Activated B cell treated with CpG ODN at 0.5 μM for 24 hours (primary cell): ENCODE results near the gene KRI1. TPM values are rescaled to one million over a fixed set of nuclear protein-coding genes. Genes with fewer than 3 reads are reported as not detected.

Source experiments
- ATAC-seq: fragments of 200-7000 bp; cut with Tn5 transposase; one replicate; pipeline ENCODE4 v1.10.0; 2021; ENCODE audit warnings: low read depth, mild to moderate bottlenecking, moderate library complexity
- CTCF ChIA-PET: fragments of 350-600 bp; sonication (Branson Sonifier 250); formaldehyde crosslinking; loops from one replicate; lab custom pipeline; 2021; ENCODE audit warnings: antibody characterized with exemption; lab: Charles Lee
- POLR2A ChIA-PET: fragments of 350-600 bp; sonication (Branson Sonifier 250); formaldehyde crosslinking; loops from one replicate; lab custom pipeline; 2021; ENCODE audit warnings: antibody characterized with exemption; lab: Charles Lee
- DNase-seq: peaks from one replicate; pipeline ENCODE4 v3.0.0; 2022
- H3K27ac Mint-ChIP-seq: one replicate; pipeline ENCODE4 v1.8.0; 2020; ENCODE audit warnings: mixed read lengths
- H3K27me3 Mint-ChIP-seq: one replicate; pipeline ENCODE4 v1.8.0; 2021; ENCODE audit warnings: mixed read lengths
- H3K36me3 Mint-ChIP-seq: one replicate; pipeline ENCODE4 v1.8.0; 2021; ENCODE audit warnings: low read depth, mixed read lengths
- H3K4me1 Mint-ChIP-seq: one replicate; pipeline ENCODE4 v1.8.0; 2021; ENCODE audit warnings: mixed read lengths
- H3K4me3 Mint-ChIP-seq: one replicate; pipeline ENCODE4 v1.8.0; 2020; ENCODE audit warnings: mild to moderate bottlenecking, mixed read lengths
- H3K9me3 Mint-ChIP-seq: one replicate; pipeline ENCODE4 v1.8.0; 2020; ENCODE audit warnings: mixed read lengths
- CTCF ChIP-seq: fragments of 200-600 bp; IDR thresholded peaks from one replicate; pipeline ENCODE4 v1.8.0; 2022; ENCODE audit warnings: antibody characterized with exemption, mild to moderate bottlenecking
- intact Hi-C: fragments of 100-400 bp; cut with micrococcal nuclease; formaldehyde crosslinking; loops from one replicate; pipeline ENCODE4 v1.15.1; 2024
- total RNA-seq: library from RNA; stranded (reverse); gene quantifications from 2 replicates; pipeline ENCODE4 v1.2.3, GENCODE V29; 2022

Gene KRI1
- total RNA-seq, 1 donor from 2014 or later: 48.1 TPM

GRCh38 chr19:10568062-10568825, 2.4 kb upstream of the KRI1 start:
- no peak for TF ChIP-seq CTCF
- ChIA-PET CTCF (interaction anchor here (0.7 to 4.1 kb wide), 4 partner anchors 26 to 178 kb away, joined by 3 to 16 read pairs (median 4); no protein-coding TSS in a partner anchor), POLR2A (interaction anchor here (0.6 to 4.2 kb wide), 8 partner anchors 14 to 464 kb away, joined by 4 to 46 read pairs (median 6); partner anchors contain the start of gene ATG4D)
- peak overlapping the region; percentile 95 for H3K4me3 Mint-ChIP-seq
- no peak for DNase-seq
- H3K27ac Mint-ChIP-seq: peak overlapping the region; percentile 98
- H3K9me3 Mint-ChIP-seq: no peaks in the 10 kb centered on the region
- peaks cover 50% of the 10 kb centered on the region for H3K4me1 Mint-ChIP-seq
- ATAC-seq: peak; percentile 3
- H3K36me3 Mint-ChIP-seq: peaks cover 9% of the 10 kb centered on the region
- intact Hi-C loops: loop anchor here (5.0 to 10.0 kb wide), 4 partner anchors 129 to 333 kb away; partner anchors contain the start of genes CARM1 and S1PR2
- H3K27me3 Mint-ChIP-seq: no peaks in the 10 kb centered on the region

GRCh38 chr19:10567656-10568055, 1.8 kb upstream of the KRI1 start:
- CTCF ChIA-PET: interaction anchor here (0.6 to 4.1 kb wide), 4 partner anchors 26 to 132 kb away, joined by 3 to 16 read pairs (median 4); no protein-coding TSS in a partner anchor
- intact Hi-C loops: loop anchor here (2.0 to 10.0 kb wide), 6 partner anchors 130 to 465 kb away; partner anchors contain the start of genes ANGPTL6, CARM1, DNMT1 and S1PR2
- DNase-seq: no peak
- TF ChIP-seq CTCF: no peak
- ATAC-seq: no peak
- Mint-ChIP-seq H3K9me3 (no peaks in the 10 kb centered on the region), H3K36me3 (peaks cover 10% of the 10 kb centered on the region), H3K4me3 (peak overlapping the region; percentile 95), H3K27me3 (no peaks in the 10 kb centered on the region), H3K4me1 (peaks cover 50% of the 10 kb centered on the region), H3K27ac (peak overlapping the region; percentile 98)
- POLR2A ChIA-PET: interaction anchor here (0.6 to 4.2 kb wide), 9 partner anchors 13 to 464 kb away, joined by 4 to 46 read pairs (median 6); partner anchors contain the start of gene ATG4D

- Mint-ChIP-seq H3K9me3 (no peaks in the 10 kb centered on the region), H3K36me3 (peaks cover 13% of the 10 kb centered on the region), H3K27me3 (no peaks in the 10 kb centered on the region), H3K27ac (peak overlapping the region; percentile 98), H3K4me1 (peaks cover 46% of the 10 kb centered on the region), H3K4me3 (peak overlapping the region; percentile 95)
- TF ChIP-seq CTCF: no peak
- ChIA-PET POLR2A (interaction anchor here (0.6 to 4.2 kb wide), 21 partner anchors 9 to 1001 kb away, joined by 3 to 46 read pairs (median 5); partner anchors contain the start of genes ANGPTL6, CDC37, KEAP1 and TYK2), CTCF (interaction anchor here (0.6 to 4.1 kb wide), 6 partner anchors 14 to 133 kb away, joined by 3 to 16 read pairs (median 4); no protein-coding TSS in a partner anchor)
- DNase-seq (peak; percentile 42), ATAC-seq (peak; percentile 7)
- intact Hi-C loops: loop anchor here (1.0 to 10.0 kb wide), 12 partner anchors 13 to 464 kb away; partner anchors contain the start of genes ANGPTL6, ATG4D, CARM1 and CDC37
These were observed 1.0 kb upstream of the KRI1 start for GRCh38 chr19:10566658-10567410.

GRCh38 chr19:10566408-10566657, 523 bp upstream of the KRI1 start:
- POLR2A ChIA-PET: interaction anchor here (0.6 to 4.2 kb wide), 20 partner anchors 9 to 1001 kb away, joined by 3 to 46 read pairs (median 5); partner anchors contain the start of genes ANGPTL6, CDC37, KEAP1 and TYK2
- Mint-ChIP-seq H3K27ac (peak overlapping the region; percentile 98), H3K27me3 (no peaks in the 10 kb centered on the region), H3K4me3 (peak overlapping the region; percentile 95), H3K9me3 (no peaks in the 10 kb centered on the region), H3K36me3 (peaks cover 17% of the 10 kb centered on the region), H3K4me1 (peaks cover 46% of the 10 kb centered on the region)
- TF ChIP-seq CTCF: no peak
- CTCF ChIA-PET: interaction anchor here (1.1 to 4.1 kb wide), 4 partner anchors 13 to 83 kb away, joined by 3 to 16 read pairs (median 7); no protein-coding TSS in a partner anchor
- no peak for DNase-seq
- ATAC-seq: no peak
- intact Hi-C loops: loop anchor here (1.0 to 10.0 kb wide), 12 partner anchors 12 to 464 kb away; partner anchors contain the start of genes ANGPTL6, ATG4D, CARM1 and CDC37
